AML-193 (cell line): ENCODE data around the gene OLFM1.

Source experiments
- DNase-seq, 2 experiments: peaks; one replicate each; lab custom pipeline; 2025; lab: John Stamatoyannopoulos, UW

The OLFM1 gene

DNA sequence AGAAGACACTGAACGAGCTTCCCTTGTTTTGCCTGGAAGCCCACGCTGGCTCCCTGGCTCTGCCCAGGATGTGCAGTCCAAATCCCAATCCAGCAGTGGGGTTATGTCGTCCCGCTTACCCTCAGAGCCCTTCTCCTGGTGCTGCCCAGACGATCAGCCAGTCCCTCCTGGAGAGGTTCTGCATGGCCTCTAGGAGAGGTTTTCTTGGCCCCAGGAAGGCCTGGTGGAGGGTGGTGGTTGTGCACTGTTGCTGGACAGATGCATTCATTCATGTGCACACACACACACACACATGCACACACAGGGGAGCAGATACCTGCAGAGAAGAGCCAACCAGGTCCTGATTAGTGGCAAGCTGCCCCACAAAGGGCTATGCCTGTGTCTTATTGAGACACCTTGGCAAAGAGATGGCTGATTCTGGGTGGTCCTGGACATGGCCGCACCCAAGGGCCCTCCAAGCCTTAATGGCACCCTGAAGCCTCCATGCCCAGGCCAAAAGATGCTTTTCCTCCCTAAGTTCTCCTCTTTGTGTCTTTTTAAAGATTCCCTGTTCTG, 10.5 kb upstream of the OLFM1 start:
- no peak for DNase-seq

DNA sequence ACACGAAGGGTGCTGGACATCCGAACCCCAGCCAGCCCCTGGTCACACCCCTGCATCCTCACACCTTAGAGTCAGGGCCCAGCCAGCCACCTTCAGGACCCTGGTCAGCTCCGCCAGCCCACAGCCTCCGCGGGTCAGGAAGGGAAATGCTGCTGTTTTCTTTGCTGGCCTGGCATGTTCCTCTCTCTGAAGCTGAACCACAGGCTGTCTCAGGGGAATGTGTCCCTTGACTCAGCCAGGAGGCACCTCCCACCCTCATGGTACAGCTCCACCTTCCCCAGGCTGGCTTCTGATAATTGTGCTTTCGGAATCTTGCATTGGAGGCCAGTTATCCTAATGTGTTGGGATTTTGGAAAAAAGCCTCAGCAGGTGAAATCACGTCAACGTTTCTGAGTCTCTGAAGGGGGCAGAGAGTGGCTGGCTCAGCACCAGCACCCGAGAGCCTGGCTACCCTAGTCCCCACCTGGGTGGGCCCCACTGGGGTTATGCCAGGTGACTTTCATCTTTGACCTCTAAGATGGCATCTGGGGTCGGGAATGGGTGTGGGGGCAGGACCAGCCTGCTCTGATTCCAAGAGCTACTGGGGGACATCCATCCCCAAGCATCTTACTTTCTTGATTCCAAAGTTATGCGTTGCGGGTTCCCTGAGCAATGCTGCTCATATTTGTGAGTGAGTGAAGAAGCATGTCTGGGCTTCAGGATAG, 9.8 kb upstream of the OLFM1 start:
- peak in 1 of 2 experiments; percentile 9 for DNase-seq

- no peak for DNase-seq
These were observed 9.1 kb upstream of the OLFM1 start for GRCh38 chr9:135078361-135078821.

- DNase-seq, result no peak
These were observed 8.4 kb upstream of the OLFM1 start for GRCh38 chr9:135079018-135079417.

GRCh38 chr9:135079676-135080075, 7.8 kb upstream of the OLFM1 start:
- no peak for DNase-seq

GRCh38 chr9:135080286-135081263, 6.9 kb upstream of the OLFM1 start:
- DNase-seq, result no peak

DNA sequence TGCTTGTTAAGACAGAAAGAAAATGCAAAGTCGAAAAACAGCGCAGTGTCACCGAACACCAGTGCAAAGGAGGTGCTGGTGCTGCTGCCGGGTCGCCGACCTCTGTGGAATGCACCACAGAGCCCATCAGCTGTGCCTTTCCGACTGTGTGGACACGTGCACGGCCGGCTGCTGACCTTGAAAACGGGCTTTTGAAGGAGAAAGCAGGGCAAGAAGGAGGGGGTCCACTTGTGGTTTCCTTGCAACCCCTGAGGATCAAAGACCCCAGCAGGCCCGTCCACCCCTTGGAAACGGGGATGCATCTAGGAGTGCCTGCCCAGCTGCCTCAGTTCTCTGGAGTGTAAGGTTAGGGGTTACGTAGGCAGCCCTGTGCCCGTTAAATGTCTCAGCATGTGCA, 6.2 kb upstream of the OLFM1 start:
- DNase-seq, result no peak

GRCh38 chr9:135081731-135082130, 5.7 kb upstream of the OLFM1 start:
- DNase-seq, result no peak

DNA sequence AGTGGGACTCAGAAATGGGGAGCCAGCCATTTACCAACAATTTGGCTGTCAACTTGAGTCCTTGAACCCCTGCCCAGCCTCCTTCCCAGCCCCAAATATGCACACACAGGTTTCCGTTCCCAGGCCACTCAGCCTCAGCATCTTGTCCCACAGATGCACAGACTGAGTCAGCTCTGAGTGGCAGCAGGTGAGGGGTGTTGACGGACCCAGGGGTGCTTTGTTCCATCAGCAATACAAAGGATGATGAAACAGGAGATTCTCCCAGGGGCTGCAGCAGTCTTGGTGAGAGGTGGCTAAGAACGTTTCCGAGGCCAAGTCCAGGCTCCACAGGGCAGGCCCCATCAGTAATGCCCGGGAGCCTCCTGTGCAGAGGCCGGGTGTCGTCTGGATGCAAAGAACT, 4.9 kb upstream of the OLFM1 start:
- DNase-seq, result no peak

DNA sequence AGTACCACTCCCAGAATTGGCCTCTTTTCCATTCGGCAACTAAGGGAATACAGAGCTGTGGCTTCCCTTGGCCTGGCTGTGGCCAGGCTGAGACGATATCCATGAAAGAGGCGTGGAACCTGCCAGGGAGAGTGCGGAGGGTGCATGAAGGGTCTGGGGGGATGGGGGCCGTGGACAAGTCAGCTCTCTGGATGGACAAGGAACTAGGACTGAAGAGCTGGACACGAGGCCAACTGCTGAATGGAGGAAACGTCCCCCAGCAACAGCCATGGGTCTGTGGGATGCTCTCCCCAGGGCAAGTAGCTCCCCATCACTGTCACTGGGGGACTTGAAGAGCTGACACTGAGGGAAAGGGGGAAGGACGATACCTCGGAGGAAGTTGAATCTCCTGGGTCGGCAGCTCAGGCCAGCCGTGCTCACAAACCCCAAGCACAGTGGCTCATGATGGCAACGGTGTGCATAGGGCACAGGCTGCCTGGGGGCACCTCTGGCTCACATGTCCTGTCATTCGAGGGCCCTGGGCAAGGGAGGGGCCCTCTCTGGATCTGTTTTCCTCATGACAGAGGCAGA, 4.1 kb upstream of the OLFM1 start:
- no peak for DNase-seq

GRCh38 chr9:135083831-135084230, 3.6 kb upstream of the OLFM1 start:
- DNase-seq, result no peak

GRCh38 chr9:135084262-135084661, 3.2 kb upstream of the OLFM1 start:
- DNase-seq, result no peak

GRCh38 chr9:135084881-135085760, 2.3 kb upstream of the OLFM1 start:
- DNase-seq, result no peak

DNA sequence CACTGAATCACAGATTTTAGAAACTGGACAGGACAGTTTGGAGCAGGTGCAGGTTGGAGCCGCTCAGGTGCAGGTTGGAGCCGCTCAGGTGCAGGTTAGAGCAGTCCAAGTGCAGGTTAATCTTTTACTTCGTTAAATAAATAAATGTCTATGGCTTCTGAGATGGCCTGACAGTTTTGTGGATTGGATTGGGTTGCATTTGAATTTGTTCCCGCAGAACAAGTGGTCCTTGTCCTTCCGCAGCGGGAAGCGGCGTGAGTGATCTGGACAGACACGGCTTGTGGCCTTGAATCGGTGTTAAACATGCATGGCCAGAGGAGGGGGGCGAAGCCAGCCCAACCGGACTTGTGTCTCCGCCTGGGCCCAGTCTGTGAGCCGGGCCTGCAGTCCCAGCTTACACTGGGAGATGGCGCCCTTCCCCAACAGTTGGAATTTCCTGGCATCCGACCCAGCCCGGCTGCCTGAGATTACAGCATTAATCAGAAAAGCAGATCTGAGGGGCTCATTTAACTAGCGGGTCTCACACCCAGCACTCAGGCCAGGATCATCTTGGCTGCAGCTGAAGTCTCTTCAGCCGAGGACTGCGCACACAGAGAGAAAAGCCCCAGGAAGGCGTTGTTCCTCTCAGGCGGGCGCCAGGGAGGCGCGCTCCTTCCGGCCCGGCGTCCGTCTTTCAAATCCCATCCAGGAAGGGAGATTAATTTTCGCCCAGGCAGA, 1.5 kb upstream of the OLFM1 start:
- DNase-seq, result no peak

DNA sequence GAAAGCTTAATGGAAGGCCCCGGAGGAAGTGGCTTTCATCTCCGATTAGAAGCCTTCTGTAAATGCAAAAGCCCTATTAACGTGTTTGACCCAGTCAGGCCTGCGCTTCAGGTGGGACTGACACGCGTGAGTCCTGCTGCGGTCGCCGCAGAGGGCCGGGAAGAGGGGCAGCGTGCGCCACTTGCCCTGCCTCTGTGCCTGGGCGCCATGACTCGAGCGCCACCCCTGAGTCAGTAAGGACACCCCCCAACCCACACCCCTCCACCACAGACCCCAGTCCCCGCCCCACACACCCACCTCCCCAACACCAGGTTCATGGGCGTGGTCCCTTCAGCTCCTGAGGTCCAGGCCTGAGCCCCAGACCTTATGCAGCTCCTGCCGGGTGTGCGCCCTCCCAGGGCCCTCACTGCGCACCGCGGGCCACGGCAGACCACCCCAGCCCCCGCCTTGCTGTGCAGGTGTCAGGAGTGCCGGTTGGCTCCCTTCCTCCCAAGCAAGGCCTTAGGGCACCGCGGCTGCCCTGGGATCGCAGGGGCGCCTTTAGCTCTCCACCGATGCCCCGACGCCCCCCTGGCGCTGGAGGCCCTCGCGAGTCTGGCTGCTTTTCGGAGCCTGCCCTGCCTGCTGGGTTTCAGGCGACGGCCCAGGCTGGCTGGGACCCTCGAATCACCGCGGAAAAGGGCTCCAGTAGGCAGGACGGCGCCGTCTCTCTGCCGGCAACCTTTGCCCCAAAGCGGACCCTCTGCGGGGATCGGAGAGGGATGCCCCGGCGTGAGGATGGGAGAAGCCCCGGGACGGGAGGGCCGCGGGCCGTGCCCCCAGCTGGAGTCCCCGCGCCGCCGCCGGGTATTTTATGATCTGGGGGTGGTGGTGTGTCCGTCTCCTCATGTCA, 625 bp upstream of the OLFM1 start:
- DNase-seq, result no peak

DNA sequence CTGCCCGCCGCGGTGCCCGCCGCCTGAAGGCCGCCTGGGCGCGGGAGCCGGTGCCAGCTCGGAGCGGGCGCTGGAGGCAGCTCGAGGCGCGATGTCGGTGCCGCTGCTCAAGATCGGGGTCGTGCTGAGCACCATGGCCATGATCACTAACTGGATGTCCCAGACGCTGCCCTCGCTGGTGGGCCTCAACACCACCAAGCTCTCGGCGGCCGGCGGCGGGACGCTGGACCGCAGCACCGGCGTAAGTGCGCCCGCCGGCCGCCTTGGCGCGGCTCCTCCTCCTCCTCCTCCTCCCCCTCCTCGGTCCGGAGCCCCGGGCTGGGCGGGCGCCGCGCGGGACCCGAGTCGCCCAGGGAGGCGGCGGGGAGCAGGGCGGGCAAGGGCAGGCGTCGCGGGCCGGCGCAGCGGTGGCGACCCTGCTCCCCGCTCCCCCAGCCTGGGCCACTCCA, 455 bp downstream of the OLFM1 start:
- no peak for DNase-seq

DNA sequence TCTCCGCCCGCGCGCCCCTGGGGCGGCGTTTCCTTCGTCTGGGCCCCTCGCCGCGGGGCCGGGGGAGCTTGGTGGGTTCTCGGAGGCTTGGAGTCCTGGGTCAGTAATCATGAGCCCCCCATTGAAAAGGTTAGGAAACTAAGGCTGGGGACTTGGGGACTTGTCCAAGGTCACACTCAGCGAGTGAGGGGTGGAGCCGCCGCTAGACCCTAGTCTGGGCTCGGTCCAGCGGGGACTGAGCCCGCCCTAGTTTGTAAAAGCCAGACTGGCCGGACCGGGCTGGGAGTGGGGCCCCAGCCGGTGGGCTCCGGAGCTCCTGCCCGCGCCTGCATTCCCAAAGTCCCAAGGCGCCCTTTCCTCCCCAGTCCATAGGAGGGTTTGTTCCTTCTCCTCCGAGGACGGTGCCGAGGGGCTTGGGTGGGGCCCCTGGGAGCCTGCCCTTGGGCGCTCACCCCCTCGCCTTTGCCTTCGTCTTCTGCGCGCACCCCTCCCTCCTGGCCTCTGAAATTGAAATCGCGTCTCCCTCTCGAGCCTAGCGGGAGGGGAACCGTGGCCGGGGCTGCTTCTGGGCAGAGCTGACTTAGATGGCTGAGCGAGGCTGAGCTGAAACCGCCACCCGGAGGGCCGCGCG, 995 bp downstream of the OLFM1 start:
- no peak for DNase-seq

GRCh38 chr9:135088979-135089847, 1.7 kb downstream of the OLFM1 start:
- DNase-seq, result no peak
